Measurements from ENCODE around the gene PPP1R37.

Gene PPP1R37

GRCh38 chr19:45138303-45138751, 45.3 kb downstream of the PPP1R37 start:
- DNase-seq (ENCODE audit: low spot score) = no peak

DNA sequence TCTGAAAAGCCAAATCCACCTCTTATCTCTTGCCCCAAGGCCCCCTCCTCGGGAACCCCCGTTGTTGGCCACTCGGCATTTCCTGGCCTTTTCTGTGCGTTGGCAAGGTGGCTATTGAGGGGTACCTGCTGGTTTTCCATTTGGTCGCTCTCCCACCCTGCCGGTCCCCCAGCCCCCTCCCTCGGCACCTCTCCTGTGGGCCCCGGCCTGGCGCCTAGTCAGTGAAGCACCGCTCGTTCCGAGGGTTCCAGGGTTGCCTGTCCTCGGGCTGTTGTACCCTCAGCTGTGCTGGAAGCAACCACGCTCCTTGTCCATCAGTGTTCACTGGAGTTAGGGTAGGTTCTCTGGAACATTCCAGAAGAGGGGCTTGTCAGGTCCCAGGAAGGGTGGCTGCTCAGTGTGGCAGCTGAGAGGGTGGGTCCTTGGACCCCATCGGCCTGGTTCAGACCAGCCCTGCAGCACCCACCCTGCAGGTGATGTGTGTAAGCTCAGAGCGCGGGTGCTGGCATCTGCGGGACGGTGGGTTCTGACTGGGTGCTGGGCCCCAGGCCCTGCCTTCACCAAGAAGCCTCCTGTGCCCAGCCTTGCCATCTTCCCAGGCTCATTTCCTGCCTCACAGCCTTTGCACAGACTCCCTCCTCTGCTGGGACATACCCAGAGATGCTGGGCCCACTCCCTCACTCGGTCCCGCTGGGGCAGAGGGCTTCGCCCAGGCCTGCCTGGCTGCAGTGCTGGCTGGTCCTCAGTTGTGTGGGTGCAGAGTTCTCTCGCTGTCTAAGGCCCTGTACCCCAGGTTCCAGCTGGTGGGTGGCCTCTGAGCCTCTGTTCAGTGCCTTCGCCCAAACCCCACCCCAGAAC, 46.5 kb downstream of the PPP1R37 start:
- no peak for DNase-seq (ENCODE audit: low spot score)

DNA sequence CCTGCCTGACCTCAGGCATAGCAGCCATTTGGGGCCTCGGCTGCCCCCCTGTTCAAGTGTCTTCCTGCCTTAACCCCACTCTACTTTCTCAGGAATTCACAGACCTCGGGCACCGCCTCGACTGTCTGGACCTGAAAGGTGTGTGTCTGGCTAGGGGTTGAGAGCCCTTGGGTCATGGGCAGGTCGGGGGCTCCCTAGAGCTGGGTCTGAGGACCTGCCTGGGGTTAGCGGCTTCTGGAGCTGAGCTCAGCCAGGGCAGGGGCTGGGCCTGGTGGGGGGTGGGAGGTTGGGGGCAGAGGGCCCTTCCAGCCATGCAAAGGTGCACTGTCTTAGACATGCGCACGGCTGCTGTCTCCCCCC, 47.1 kb downstream of the PPP1R37 start:
- no peak for DNase-seq (ENCODE audit: low spot score)

GRCh38 chr19:45140533-45140932, 47.6 kb downstream of the PPP1R37 start:
- DNase-seq (ENCODE audit: low spot score) = no peak

DNA sequence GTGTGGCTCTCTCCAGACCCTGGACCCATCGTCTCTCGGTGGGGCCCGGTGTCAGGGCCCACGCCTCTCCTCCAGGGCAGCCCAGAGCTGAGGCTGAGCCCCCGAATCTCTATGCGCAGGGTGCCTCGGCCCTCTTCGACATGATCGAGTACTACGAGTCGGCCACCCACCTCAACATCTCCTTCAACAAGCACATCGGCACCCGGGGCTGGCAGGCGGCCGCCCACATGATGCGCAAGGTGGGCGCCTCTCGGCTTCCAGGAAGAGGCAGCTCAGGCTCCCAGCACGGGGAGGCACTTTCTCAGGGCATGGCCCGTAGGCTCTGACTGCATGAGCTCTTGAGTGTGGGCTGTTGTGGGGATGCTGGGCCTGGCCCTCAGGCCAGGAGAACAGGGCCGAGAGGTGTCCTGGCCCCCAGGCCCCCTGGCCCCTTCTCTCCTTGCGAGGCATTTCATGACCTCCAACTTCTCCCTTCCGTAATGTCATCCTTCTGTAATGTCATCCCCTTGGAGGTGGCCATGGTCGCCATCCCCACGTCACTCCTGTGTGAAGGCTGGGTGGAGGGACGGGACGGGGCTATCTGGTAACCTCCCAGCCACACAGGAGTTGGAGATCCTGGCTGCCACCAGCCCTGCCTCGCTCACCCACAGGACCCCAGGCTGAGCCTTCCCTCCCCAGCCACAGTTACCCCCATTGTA, 48.4 kb downstream of the PPP1R37 start:
- no peak for DNase-seq (ENCODE audit: low spot score)

- DNase-seq (ENCODE audit: low spot score) = no peak
Measured at GRCh38 chr19:45142016-45142725, 49.2 kb downstream of the PPP1R37 start.

- DNase-seq (ENCODE audit: low spot score) = no peak
Measured at GRCh38 chr19:45142726-45143110, 49.7 kb downstream of the PPP1R37 start.

- DNase-seq (ENCODE audit: low spot score) = no peak
Measured at GRCh38 chr19:45144431-45145269, 51.7 kb downstream of the PPP1R37 start.

- DNase-seq (ENCODE audit: low spot score) = no peak
Measured at GRCh38 chr19:45145270-45146189, 52.6 kb downstream of the PPP1R37 start.

- DNase-seq (ENCODE audit: low spot score) = no peak
Measured at GRCh38 chr19:45146251-45146650, 53.3 kb downstream of the PPP1R37 start.

GRCh38 chr19:45146741-45147205, 53.8 kb downstream of the PPP1R37 start:
- no peak for DNase-seq (ENCODE audit: low spot score)

DNA sequence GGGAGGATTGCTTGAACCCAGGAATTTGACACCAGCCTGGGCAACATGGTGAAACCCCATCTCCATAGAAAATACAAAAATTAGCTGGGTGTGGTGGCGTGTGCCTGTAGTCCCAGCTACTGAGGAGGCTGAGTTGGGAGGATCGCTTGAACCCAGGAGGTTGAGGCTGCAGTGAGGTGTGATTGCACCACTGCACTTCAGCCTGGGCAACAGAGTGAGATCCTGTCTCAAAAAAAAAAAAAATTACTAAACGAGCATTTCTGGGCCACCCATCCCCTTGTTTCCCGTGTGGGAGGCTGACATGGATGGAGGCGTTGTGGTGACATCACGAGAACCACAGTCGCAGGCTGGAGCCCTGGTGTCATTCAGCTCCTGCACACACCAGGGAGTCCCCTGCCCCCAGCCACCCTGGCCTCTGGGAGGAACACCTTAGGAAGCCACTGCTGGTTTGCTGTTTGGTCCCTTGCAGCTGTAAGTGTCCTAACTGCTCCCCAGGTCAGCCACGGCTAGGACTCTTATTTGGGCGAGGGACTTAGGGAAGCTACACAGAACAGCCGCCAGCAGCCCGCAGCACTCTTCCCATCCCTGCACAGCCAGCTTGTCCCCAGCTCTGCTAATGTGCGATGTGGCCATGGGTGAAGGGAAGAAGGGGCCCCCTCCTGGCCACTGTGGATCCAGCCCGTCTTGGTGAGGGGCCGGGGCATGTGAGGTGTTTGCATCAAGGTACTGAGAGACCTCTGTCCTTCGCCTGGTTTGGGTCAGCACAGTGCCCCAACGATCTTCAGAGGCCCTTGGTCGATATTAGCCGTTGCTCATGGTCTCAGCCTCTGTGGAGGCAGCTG, 55.1 kb downstream of the PPP1R37 start:
- DNase-seq (ENCODE audit: low spot score) = no peak

GRCh38 chr19:45149129-45149528, 56.1 kb downstream of the PPP1R37 start:
- no peak for DNase-seq (ENCODE audit: low spot score)

DNA sequence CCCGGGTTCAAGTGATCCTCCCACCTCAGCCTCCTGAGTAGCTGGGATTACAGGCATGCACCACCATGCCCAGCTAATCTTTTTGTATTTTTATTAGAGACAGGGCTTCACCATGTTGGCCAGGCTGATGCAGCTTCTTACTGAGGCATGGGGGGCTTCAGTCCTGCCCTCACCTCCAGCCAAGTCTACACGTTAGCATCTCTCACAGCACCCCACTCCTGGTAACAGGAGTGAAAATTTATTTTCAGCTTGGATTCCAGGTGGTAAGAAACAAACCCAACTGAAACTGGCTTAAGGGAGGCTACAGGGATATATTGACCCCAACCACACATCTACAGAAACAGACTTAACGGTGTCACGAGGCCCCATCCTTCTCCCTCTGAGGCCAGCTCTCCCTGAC, 57.2 kb downstream of the PPP1R37 start:
- DNase-seq (ENCODE audit: low spot score) = no peak

- no peak for DNase-seq (ENCODE audit: low spot score)
Measured at GRCh38 chr19:45150751-45151281, 57.8 kb downstream of the PPP1R37 start.

DNA sequence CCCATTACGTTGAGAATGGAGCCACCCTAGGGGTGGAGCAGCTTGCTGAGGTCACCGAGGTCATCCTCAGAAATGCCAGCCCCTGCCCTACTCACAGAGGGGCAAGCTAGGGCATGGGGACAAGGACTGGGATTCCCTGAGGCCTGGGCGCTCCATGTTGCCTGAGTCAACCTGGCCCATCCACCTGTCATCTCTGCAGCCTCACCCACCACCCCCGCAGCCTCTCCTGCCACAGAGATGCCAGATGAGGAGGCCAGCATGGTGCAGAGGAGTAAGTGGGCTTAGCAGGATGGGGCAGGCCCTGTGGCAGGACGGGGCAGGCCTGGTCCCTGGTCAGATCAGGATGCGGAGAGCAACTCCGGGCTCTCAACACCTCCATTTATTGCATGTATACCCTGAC, 58.3 kb downstream of the PPP1R37 start:
- no peak for DNase-seq (ENCODE audit: low spot score)

DNA sequence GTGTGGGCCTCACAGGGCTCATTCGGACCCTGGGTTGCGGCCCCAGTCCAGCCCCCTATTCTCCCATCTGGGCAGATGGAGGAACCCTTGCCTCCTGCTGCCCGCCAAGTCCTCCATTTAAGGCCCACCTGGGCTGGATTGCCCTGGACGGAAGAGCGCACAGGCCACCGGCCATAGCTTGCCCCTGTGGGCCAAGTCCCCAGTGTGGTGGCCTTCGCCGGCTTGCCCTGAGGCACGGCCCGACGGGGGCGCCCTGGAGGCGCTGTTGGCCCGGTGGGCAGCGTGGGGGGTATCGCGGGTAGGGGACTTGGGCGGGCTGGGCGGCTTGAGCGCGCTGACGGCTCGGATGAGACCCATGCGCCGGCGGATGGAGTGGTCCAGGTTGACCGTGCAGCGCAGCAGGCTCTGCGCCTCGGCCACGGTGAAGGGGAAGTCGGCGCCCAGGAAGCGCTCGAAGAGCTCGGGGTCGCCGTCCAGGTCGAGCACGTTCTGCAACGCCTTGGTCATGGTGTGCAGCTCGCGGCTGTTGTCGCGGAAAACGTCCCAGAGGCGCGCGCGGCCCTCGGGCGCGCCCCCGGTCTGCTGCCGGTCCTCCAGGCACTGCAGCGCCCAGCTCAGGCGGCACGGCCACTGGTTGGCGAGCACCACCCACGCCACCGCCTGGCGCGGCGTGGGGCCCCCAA, 59.0 kb downstream of the PPP1R37 start:
- DNase-seq (ENCODE audit: low spot score) = no peak

GRCh38 chr19:45152504-45153338, 59.7 kb downstream of the PPP1R37 start:
- no peak for DNase-seq (ENCODE audit: low spot score)
